Tibial nerve (tissue), 3 donors: ENCODE data around the gene USP2.
A peak's percentile ranks its signal among the peaks of the same experiment; 100 is the strongest.

Experiments used
- POLR2A ChIP-seq, 2 donors: fragments of 450-650 bp; IDR thresholded peaks; one replicate each; pipeline ENCODE4 v1.6.1; 2017; ENCODE audit warnings: antibody characterized with exemption in 2 of 2, mild to moderate bottlenecking in 2 of 2, moderate library complexity in 2 of 2
- TF ChIP-seq, protein P1 (sequence below), 5 experiments: fragments of 200-600 bp in 3 of 5; fragments of 450-650 bp in 2 of 5; sonication (generic) in 3 of 5; IDR thresholded peaks; one replicate each; pipeline ENCODE4 v1.5.1; 2016 to 2019; ENCODE audit warnings: antibody characterized with exemption in 5 of 5, mild to moderate bottlenecking in 3 of 5, moderate library complexity in 2 of 5

DNA sequence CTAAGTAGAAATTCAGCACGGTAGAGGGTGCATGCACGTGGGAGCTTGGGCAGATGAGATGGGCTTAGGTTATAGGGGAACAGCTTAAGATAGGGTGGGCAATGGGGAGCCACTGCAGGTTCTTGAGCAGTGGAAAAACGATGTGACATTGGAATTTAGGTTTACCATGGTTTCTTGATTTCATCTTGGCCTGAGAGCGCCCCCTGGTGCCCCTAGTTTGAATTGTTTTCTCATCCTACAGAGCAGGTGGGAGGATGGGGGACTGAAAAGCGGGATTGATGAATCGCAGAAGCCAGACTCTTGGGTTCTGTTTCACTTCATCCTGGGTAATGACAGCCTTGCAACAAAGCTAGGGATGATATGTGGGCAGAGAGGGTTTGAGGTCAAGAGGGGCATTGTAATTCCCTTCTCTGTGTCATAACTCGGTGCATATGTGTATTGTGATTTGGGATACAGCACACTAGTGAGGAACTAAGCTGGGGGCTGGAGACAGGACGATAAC is 57.9 kb downstream of the USP2 start:
- no peak for TF ChIP-seq POLR2A (IDR thresholded peaks at IDR 0.05)
- TF ChIP-seq, protein P1, sequence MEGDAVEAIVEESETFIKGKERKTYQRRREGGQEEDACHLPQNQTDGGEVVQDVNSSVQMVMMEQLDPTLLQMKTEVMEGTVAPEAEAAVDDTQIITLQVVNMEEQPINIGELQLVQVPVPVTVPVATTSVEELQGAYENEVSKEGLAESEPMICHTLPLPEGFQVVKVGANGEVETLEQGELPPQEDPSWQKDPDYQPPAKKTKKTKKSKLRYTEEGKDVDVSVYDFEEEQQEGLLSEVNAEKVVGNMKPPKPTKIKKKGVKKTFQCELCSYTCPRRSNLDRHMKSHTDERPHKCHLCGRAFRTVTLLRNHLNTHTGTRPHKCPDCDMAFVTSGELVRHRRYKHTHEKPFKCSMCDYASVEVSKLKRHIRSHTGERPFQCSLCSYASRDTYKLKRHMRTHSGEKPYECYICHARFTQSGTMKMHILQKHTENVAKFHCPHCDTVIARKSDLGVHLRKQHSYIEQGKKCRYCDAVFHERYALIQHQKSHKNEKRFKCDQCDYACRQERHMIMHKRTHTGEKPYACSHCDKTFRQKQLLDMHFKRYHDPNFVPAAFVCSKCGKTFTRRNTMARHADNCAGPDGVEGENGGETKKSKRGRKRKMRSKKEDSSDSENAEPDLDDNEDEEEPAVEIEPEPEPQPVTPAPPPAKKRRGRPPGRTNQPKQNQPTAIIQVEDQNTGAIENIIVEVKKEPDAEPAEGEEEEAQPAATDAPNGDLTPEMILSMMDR (IDR thresholded peaks at IDR 0.05): peak; percentile 70 to 85 (median 78)
